ENCODE data around the gene SHISA6.

Gene SHISA6

GRCh38 chr17:11332706-11333105, 91.7 kb downstream of the SHISA6 start:
- H3K4me1 ChIP-seq (ENCODE audit: control insufficient read depth, insufficient read depth, low read length) = peaks cover 11% of the 10 kb centered on the region
- no peaks in the 10 kb centered on the region for H3K9me3 ChIP-seq (ENCODE audit: control insufficient read depth, low read length)
- no peak overlapping the region for H3K4me3 ChIP-seq (ENCODE audit: insufficient read depth, low read depth, low read length)
- no peak overlapping the region for H3K27ac ChIP-seq (ENCODE audit: insufficient read depth, low read depth, low read length, poor library complexity, severe bottlenecking)
- WGBS, 2 experiments = 96 to 97% methylated on average over 7 of the region's 7 CpGs
- no peaks in the 10 kb centered on the region for H3K27me3 ChIP-seq (ENCODE audit: control insufficient read depth, insufficient read depth, low read length, poor library complexity, severe bottlenecking)
- H3K36me3 ChIP-seq (ENCODE audit: control insufficient read depth, insufficient read depth, low read length) = no peaks in the 10 kb centered on the region

GRCh38 chr17:11334493-11334892, 93.5 kb downstream of the SHISA6 start:
- no peaks in the 10 kb centered on the region for H3K9me3 ChIP-seq (ENCODE audit: control insufficient read depth, low read length)
- H3K27me3 ChIP-seq (ENCODE audit: control insufficient read depth, insufficient read depth, low read length, poor library complexity, severe bottlenecking) = no peaks in the 10 kb centered on the region
- peaks cover 11% of the 10 kb centered on the region for H3K4me1 ChIP-seq (ENCODE audit: control insufficient read depth, insufficient read depth, low read length)
- no peak overlapping the region for H3K4me3 ChIP-seq (ENCODE audit: insufficient read depth, low read depth, low read length)
- no peaks in the 10 kb centered on the region for H3K36me3 ChIP-seq (ENCODE audit: control insufficient read depth, insufficient read depth, low read length)
- H3K27ac ChIP-seq (ENCODE audit: insufficient read depth, low read depth, low read length, poor library complexity, severe bottlenecking) = no peak overlapping the region
- 93 to 99% methylated on average over 4 of the region's 4 CpGs for WGBS, 2 experiments

GRCh38 chr17:11336290-11336689, 95.3 kb downstream of the SHISA6 start:
- H3K27ac ChIP-seq (ENCODE audit: insufficient read depth, low read depth, low read length, poor library complexity, severe bottlenecking) = no peak overlapping the region
- no peaks in the 10 kb centered on the region for H3K9me3 ChIP-seq (ENCODE audit: control insufficient read depth, low read length)
- peaks cover under 1% of the 10 kb centered on the region for H3K4me1 ChIP-seq (ENCODE audit: control insufficient read depth, insufficient read depth, low read length)
- no peaks in the 10 kb centered on the region for H3K36me3 ChIP-seq (ENCODE audit: control insufficient read depth, insufficient read depth, low read length)
- 90 to 92% methylated on average over 5 of the region's 5 CpGs for WGBS, 2 experiments
- H3K27me3 ChIP-seq (ENCODE audit: control insufficient read depth, insufficient read depth, low read length, poor library complexity, severe bottlenecking) = no peaks in the 10 kb centered on the region
- no peak overlapping the region for H3K4me3 ChIP-seq (ENCODE audit: insufficient read depth, low read depth, low read length)

GRCh38 chr17:11340803-11341202, 99.8 kb downstream of the SHISA6 start:
- Histone ChIP-seq H3K4me1 (ENCODE audit: control insufficient read depth, insufficient read depth, low read length) (no peaks in the 10 kb centered on the region), H3K27ac (ENCODE audit: insufficient read depth, low read depth, low read length, poor library complexity, severe bottlenecking) (no peak overlapping the region), H3K36me3 (ENCODE audit: control insufficient read depth, insufficient read depth, low read length) (no peaks in the 10 kb centered on the region), H3K4me3 (ENCODE audit: insufficient read depth, low read depth, low read length) (no peak overlapping the region), H3K9me3 (ENCODE audit: control insufficient read depth, low read length) (no peaks in the 10 kb centered on the region), H3K27me3 (ENCODE audit: control insufficient read depth, insufficient read depth, low read length, poor library complexity, severe bottlenecking) (no peaks in the 10 kb centered on the region)
- 93 to 97% methylated on average over 3 of the region's 3 CpGs for WGBS, 2 experiments

- Histone ChIP-seq H3K4me1 (ENCODE audit: control insufficient read depth, insufficient read depth, low read length) (no peaks in the 10 kb centered on the region), H3K4me3 (ENCODE audit: insufficient read depth, low read depth, low read length) (no peak overlapping the region), H3K27me3 (ENCODE audit: control insufficient read depth, insufficient read depth, low read length, poor library complexity, severe bottlenecking) (no peaks in the 10 kb centered on the region), H3K9me3 (ENCODE audit: control insufficient read depth, low read length) (no peaks in the 10 kb centered on the region), H3K27ac (ENCODE audit: insufficient read depth, low read depth, low read length, poor library complexity, severe bottlenecking) (no peak overlapping the region), H3K36me3 (ENCODE audit: control insufficient read depth, insufficient read depth, low read length) (no peaks in the 10 kb centered on the region)
- WGBS, 2 experiments = 57 to 60% methylated on average over 3 of the region's 3 CpGs
Measured at GRCh38 chr17:11342138-11342537, 101.1 kb downstream of the SHISA6 start.

GRCh38 chr17:11349106-11349505, 108.1 kb downstream of the SHISA6 start:
- H3K27me3 ChIP-seq (ENCODE audit: control insufficient read depth, insufficient read depth, low read length, poor library complexity, severe bottlenecking) = no peaks in the 10 kb centered on the region
- no peaks in the 10 kb centered on the region for H3K4me1 ChIP-seq (ENCODE audit: control insufficient read depth, insufficient read depth, low read length)
- no peaks in the 10 kb centered on the region for H3K36me3 ChIP-seq (ENCODE audit: control insufficient read depth, insufficient read depth, low read length)
- no peaks in the 10 kb centered on the region for H3K9me3 ChIP-seq (ENCODE audit: control insufficient read depth, low read length)
- H3K4me3 ChIP-seq (ENCODE audit: insufficient read depth, low read depth, low read length) = no peak overlapping the region
- WGBS, 2 experiments = 43 to 77% methylated on average over 1 to 3 of the region's 3 CpGs
- H3K27ac ChIP-seq (ENCODE audit: insufficient read depth, low read depth, low read length, poor library complexity, severe bottlenecking) = no peak overlapping the region

GRCh38 chr17:11351479-11351878, 110.5 kb downstream of the SHISA6 start:
- H3K4me1 ChIP-seq (ENCODE audit: control insufficient read depth, insufficient read depth, low read length) = no peaks in the 10 kb centered on the region
- H3K27me3 ChIP-seq (ENCODE audit: control insufficient read depth, insufficient read depth, low read length, poor library complexity, severe bottlenecking) = no peaks in the 10 kb centered on the region
- no peaks in the 10 kb centered on the region for H3K36me3 ChIP-seq (ENCODE audit: control insufficient read depth, insufficient read depth, low read length)
- WGBS, 2 experiments = 78 to 84% methylated on average over 2 of the region's 2 CpGs
- no peaks in the 10 kb centered on the region for H3K9me3 ChIP-seq (ENCODE audit: control insufficient read depth, low read length)
- no peak overlapping the region for H3K27ac ChIP-seq (ENCODE audit: insufficient read depth, low read depth, low read length, poor library complexity, severe bottlenecking)
- H3K4me3 ChIP-seq (ENCODE audit: insufficient read depth, low read depth, low read length) = no peak overlapping the region

- Histone ChIP-seq H3K27me3 (ENCODE audit: control insufficient read depth, insufficient read depth, low read length, poor library complexity, severe bottlenecking) (no peaks in the 10 kb centered on the region), H3K9me3 (ENCODE audit: control insufficient read depth, low read length) (no peaks in the 10 kb centered on the region), H3K27ac (ENCODE audit: insufficient read depth, low read depth, low read length, poor library complexity, severe bottlenecking) (no peak overlapping the region), H3K4me3 (ENCODE audit: insufficient read depth, low read depth, low read length) (no peak overlapping the region), H3K4me1 (ENCODE audit: control insufficient read depth, insufficient read depth, low read length) (no peaks in the 10 kb centered on the region), H3K36me3 (ENCODE audit: control insufficient read depth, insufficient read depth, low read length) (no peaks in the 10 kb centered on the region)
- 90 to 99% methylated on average over 3 to 5 of the region's 5 CpGs for WGBS, 2 experiments
Measured at GRCh38 chr17:11353601-11354000, 112.6 kb downstream of the SHISA6 start.

GRCh38 chr17:11356371-11356770, 115.4 kb downstream of the SHISA6 start:
- H3K9me3 ChIP-seq (ENCODE audit: control insufficient read depth, low read length) = no peaks in the 10 kb centered on the region
- H3K4me3 ChIP-seq (ENCODE audit: insufficient read depth, low read depth, low read length) = no peak overlapping the region
- H3K27ac ChIP-seq (ENCODE audit: insufficient read depth, low read depth, low read length, poor library complexity, severe bottlenecking) = no peak overlapping the region
- H3K27me3 ChIP-seq (ENCODE audit: control insufficient read depth, insufficient read depth, low read length, poor library complexity, severe bottlenecking) = no peaks in the 10 kb centered on the region
- WGBS, 2 experiments = 80 to 91% methylated on average over 2 of the region's 2 CpGs
- H3K36me3 ChIP-seq (ENCODE audit: control insufficient read depth, insufficient read depth, low read length) = no peaks in the 10 kb centered on the region
- no peaks in the 10 kb centered on the region for H3K4me1 ChIP-seq (ENCODE audit: control insufficient read depth, insufficient read depth, low read length)

- Histone ChIP-seq H3K27me3 (ENCODE audit: control insufficient read depth, insufficient read depth, low read length, poor library complexity, severe bottlenecking) (no peaks in the 10 kb centered on the region), H3K4me1 (ENCODE audit: control insufficient read depth, insufficient read depth, low read length) (no peaks in the 10 kb centered on the region), H3K36me3 (ENCODE audit: control insufficient read depth, insufficient read depth, low read length) (no peaks in the 10 kb centered on the region), H3K4me3 (ENCODE audit: insufficient read depth, low read depth, low read length) (no peak overlapping the region), H3K27ac (ENCODE audit: insufficient read depth, low read depth, low read length, poor library complexity, severe bottlenecking) (no peak overlapping the region), H3K9me3 (ENCODE audit: control insufficient read depth, low read length) (no peaks in the 10 kb centered on the region)
- WGBS, 2 experiments = 92 to 93% methylated on average over 5 of the region's 5 CpGs
Measured at GRCh38 chr17:11363565-11364117, 122.6 kb downstream of the SHISA6 start.

Data from ectodermal cell (in vitro differentiated cells).